NOMO-1 treated with dmso at 0.1 percent for 144 hours (cell line): Measurements from ENCODE around the gene OXSR1.
"Not testable (repeated sequence)": the region's sequence is repeated elsewhere in the genome, so short reads cannot be mapped to it uniquely, and the experiment has no call there.

Experiments used
- DNase-seq: peaks from one replicate; lab custom pipeline; 2025; ENCODE audit not compliant: unreplicated experiment; lab: John Stamatoyannopoulos, UW

Gene OXSR1

DNA sequence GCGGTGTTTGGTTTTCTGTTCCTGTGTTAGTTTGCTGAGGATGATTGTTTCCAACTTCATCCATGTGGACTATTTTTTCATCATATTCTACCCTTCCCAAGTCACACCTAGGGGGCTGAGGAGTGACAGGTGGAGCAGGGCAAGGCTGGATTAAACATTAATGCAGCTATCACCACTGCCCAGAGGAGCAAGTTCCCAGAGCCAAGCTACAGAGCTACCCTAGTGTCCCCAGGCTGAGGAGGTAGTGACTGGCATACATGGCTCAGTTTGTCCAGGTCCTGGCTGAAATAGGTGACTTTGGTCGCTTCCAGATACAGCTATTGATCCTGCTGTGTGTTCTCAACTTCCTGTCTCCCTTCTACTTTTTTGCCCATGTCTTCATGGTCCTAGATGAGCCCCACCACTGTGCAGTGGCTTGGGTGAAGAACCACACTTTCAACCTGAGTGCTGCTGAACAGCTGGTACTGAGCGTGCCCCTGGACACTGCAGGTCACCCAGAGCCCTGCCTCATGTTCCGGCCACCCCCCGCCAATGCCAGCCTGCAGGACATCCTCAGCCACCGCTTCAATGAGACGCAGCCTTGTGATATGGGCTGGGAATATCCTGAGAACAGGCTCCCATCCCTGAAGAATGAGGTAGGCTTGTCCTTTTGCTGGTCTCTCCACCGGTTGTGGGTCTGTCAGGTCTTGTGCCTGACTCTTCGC is 100.4 kb downstream of the OXSR1 start, which contains the start of gene SLC22A13:
SLC22A13 (plus strand) TSS at position 209 of the 704 bp plus-strand sequence; CDS start at position 258, 49 bp downstream.
- no peak for DNase-seq

DNA sequence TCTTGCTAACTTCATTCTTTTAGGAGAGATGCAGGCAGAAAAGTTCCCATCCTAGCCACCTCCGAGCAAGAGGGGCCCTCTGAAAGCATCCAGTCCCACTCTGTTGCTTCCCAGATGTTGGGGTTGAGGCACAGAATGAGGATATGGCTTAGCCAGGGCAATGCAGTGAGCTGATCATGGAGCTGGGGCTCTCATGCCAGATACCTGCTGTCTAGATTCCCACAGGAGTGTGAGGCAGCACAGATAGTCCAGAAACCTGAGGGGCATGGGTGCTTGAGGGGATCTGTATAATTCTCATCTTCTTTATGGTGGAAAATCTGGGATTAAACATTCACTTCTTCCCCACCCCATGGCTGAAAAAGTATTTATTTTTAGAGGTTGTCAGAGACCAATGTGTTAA is 101.5 kb downstream of the OXSR1 start:
- DNase-seq: no peak

DNA sequence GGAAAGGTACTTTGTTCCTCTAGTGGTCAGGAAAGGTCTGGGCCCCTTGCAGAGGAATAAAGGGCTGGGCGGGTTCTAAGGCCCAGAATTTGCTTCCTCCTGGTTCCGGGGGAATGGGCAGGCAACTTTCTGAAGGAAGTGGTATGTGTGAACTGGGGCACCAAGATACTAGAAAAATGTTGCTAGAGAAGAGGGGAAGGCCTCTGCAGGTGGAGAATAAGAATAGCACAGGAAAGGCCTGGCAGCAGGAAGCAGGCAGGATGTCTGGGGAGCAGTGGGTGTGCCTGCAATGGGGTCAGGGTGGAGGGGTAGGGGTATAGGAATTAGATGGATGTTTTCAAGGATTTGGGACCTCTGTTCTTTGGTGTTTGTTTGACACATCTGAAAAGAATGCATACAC is 102.3 kb downstream of the OXSR1 start:
- no peak for DNase-seq

DNA sequence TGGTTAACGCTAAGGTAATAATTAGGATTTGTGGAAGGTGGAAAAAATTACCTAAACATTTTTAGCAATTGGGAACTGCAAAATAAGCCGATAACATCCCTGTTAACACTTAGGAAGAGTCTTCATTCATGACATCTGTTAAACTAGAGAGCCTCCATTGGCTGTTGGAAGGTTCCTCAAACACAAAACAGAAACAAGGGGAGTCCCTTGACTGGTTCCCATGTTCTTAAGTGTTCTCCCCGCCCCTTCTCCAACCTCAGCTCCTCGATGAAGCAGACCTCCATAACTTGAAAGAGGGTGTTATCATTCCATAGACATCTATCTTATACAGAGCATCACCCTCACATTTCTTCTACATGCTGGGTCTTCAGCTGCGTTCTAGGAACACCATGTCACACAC is 102.8 kb downstream of the OXSR1 start:
- DNase-seq: no peak

- peak; percentile 37 for DNase-seq
These were observed 103.2 kb downstream of the OXSR1 start for GRCh38 chr3:38268522-38268921.

- no peak for DNase-seq
These were observed 105.3 kb downstream of the OXSR1 start for GRCh38 chr3:38270606-38271005.

GRCh38 chr3:38271553-38271952 is 106.2 kb downstream of the OXSR1 start:
- no peak for DNase-seq

DNA sequence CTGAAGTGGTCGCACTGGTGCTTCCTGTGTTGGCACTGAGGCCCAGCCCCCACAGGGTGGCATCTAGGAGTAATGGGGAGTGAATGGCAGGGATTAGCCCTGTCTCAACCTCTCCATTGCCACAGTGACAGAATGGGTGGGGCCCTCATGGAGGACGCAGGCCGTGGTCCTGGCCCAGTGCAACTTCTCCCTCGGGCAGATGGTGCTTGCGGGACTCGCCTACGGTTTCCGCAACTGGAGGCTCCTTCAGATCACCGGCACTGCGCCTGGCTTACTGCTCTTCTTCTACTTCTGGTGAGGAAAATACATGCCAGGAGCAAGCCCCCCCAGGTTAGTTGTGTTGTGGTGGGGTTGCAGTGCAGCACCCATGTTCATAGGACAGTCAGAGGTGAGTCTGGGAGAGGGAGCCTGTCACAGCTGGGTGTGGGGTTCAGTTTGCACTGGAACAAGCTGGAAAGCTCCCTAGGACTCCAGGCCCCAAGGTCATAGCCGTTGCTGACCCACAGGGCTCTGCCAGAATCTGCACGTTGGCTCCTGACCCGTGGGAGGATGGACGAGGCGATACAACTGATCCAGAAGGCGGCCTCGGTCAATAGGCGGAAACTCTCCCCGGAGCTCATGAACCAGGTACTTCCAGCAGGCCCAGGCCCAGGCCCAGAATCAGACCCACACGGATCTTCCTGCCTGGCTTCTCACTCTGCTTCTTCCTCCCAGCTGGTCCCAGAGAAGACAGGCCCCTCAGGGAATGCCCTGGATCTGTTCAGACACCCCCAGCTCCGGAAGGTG is 109.7 kb downstream of the OXSR1 start:
- no peak for DNase-seq

DNA sequence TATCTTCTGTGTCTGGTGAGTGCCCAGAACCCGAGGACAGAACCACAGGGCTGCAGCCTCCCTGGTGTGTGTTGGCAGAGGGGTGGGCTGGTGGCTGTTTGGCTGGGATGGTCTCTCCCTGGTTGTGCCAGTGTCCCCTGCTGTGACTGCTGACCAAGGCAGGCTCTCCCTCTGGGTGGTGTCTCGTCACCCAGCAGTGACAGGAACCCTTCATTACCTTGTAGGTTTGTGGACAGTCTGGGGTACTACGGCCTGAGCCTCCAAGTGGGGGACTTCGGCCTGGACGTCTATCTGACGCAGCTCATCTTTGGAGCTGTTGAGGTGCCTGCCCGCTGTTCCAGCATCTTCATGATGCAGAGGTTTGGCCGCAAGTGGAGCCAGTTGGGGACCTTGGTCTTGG is 110.3 kb downstream of the OXSR1 start:
- DNase-seq: no peak

GRCh38 chr3:38276081-38276916 is 111.0 kb downstream of the OXSR1 start:
- DNase-seq: no peak

GRCh38 chr3:38276917-38277630 is 111.7 kb downstream of the OXSR1 start:
- DNase-seq: no peak

- no peak for DNase-seq
These were observed 113.5 kb downstream of the OXSR1 start for GRCh38 chr3:38278841-38279240.

DNA sequence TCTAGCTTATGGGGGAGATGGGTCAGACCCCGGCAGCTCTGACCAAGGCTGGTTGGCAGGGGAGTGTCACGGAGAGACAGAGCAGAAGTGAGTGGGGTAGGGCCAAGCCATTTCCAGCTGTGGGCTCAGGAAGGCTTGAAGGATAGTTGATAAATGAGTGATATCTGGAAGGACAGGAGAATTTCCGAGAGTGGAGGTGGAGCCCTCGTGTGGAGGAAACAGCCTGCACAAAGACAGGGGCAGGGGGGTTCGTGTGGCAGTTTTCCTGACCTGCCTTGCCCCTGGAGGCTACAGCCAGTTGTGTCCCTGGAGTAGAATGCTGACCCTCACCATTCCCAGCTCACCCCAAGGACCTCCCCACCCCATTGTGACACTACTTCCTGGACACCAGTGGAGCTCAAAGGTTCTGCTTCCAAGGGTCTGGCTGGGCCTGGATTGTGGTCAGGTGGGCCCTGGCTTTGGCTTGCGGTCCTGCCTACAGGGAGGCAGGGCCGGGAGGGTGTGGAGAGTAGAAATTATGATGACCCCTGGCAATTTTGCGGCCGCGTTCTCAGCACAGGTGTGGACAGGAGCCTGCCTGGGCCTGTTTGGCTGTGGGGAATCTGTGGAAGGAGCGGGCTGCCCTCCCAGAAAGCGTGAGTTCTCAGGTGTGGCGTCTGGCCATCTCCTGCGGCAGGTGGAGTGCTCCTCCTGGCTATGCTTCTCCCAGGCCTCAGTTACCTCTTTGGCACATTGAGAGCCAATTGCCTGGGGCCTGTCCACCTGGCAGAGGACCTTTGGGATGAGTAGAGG is 116.8 kb downstream of the OXSR1 start, which contains the start of gene SLC22A14:
SLC22A14 (plus strand) TSS at position 400 of the 792 bp plus-strand sequence. CDS start 23,733 bp downstream, outside the sequence.
- no peak for DNase-seq

DNA sequence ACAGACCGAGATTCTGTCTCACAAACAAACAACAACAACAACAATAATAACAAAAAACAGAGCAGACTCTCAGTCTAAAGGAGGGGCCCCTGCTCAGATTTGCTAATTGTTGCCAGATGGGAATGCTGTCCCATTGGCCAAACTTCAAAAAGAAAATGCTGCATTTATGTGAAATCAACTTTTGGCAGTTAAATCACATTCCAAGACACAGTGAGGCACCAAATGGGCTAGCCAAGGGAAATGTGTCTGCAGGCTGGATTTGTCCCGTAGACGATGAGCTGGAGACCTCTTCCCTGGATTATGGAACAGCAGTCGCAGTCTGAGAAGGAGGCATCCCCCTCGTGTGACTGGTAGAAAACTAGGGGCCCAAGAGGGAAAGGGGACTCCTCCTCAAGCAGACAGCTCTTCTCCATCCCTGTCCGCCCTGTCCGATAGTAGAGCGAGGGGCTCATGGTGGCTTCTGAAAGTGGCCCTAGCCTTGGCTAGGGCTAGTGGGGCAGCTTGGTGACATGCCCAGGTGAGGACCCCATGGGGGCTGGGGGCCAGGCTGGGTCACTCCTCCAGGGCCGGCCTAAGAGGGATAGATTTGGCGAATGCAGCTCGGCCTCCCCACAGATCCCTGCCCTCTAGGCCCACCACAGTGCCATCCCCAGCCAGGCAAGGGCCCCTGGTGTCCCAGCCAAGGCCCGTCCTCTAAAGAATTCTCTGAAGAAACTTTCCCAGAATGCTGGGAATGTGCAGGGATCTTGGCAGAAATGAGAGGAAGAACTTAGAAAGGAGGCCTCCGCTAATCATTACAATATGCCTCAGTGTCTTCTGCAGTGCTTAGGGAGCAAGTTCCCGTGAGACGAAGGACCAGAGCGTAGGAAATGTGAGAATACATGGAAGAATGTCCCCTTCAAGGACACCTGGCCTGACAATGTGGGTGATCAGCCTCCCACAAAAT is 118.7 kb downstream of the OXSR1 start:
- no peak for DNase-seq

GRCh38 chr3:38284756-38285150 is 119.4 kb downstream of the OXSR1 start:
- DNase-seq: no peak

DNA sequence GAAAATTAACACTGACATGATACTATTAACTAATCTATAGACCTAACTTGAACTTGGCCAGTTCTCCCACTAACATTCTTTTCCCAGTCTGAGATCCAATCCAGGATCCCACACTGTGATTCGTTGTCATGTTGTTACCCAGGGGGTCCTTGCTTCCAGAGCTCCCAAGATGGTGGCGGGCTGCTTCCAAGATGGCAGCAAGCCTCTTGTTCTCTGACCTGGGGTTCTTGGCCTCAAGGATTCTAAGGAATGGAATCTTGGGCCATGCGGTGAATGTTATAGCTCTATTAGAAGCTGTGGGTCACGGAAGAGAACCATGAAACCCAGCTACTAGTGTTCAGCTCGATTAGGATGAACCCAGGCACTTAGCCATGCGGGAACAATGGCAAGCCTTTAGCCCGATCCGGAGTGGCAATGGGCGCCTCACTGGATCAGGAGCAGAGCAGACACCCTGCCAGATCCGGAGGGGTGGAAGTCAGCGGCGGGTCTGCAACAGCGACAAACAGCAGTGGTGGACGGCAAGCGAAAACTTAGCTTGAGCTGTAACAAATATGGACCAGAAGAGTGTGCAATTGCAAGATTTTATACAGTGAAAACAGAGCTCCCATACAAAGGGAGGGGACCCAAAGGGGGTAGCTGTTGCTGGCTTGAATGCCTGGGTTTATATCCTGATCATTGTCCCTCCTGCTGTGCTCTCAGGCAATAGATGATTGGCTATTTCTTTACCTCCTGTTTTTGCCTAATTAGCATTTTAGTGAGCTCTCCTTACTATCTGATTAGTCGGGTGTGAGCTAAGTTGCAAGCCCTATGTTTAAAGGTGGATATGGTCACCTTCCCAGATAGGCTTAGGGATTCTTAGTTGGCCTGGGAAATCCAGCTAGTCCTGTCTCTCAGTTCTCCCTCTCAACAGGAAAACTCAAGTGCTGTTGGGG is 124.2 kb downstream of the OXSR1 start:
- DNase-seq: not testable (repeated sequence)

DNA sequence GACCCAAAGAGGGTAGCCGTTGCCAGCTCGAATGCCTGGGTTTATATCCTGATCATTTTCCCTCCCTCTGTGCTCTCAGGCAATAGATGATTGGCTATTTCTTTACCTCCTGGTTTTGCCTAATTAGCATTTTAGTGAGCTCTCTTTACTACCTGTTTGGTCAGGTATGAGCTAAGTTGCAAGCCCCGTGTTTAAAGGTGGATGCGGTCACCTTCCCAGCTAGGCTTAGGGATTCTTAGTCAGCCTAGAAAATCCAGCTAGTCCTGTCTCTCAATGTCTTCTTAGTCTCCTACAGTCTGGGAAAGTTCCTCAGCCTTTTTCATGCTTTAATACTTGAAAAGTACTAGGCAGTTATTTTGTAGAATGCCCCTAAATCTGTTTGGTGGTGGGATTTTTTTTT is 131.7 kb downstream of the OXSR1 start:
- DNase-seq: not testable (repeated sequence)

DNA sequence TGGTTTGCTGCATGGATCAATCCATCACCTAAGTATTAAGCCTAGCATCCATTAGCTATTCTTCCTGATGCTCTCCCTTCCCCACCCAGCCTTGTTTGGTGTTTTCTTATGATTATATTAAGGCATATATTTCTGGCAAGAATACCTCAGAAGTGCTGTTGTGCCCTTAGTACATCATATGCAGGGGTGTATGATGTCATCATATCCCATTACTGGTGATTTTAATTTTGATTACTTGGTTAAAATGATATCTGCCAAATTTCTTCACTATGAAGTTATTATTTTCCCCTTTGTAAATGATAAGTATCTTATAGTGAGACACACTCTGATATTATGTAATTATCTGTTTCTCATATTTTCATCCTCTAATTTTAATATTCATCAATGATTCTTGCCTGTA is 132.2 kb downstream of the OXSR1 start:
- no peak for DNase-seq
